HG02970 (cell line): ENCODE measurements around the gene CDC34.
A peak's percentile ranks its signal among the peaks of the same experiment; 100 is the strongest.

Source experiments
- ATAC-seq: cut with Tn5 transposase; IDR thresholded peaks from one replicate; pipeline ENCODE4 v1.9.1; 2021; ENCODE audit warnings: mild to moderate bottlenecking, moderate library complexity, moderate number of reproducible peaks; ENCODE audit not compliant: unreplicated experiment, low FRiP score

Gene CDC34

GRCh38 chr19:518598-519231, 12.8 kb upstream of the CDC34 start:
- ATAC-seq: no peak

GRCh38 chr19:519449-519865, 12.1 kb upstream of the CDC34 start:
- no peak for ATAC-seq

- no peak for ATAC-seq
These were observed 8.8 kb upstream of the CDC34 start for GRCh38 chr19:522726-523125.

- ATAC-seq: no peak
These were observed 7.4 kb upstream of the CDC34 start for GRCh38 chr19:524062-524674.

- ATAC-seq: no peak
These were observed 6.5 kb upstream of the CDC34 start for GRCh38 chr19:525029-525428.

- no peak for ATAC-seq
These were observed 5.6 kb upstream of the CDC34 start for GRCh38 chr19:525857-526419.

GRCh38 chr19:530134-531008, 1.2 kb upstream of the CDC34 start:
- no peak for ATAC-seq

GRCh38 chr19:531009-531752, 379 bp upstream of the CDC34 start:
- ATAC-seq: peak; percentile 67

- ATAC-seq: no peak
These were observed 1.2 kb downstream of the CDC34 start for GRCh38 chr19:532561-533363.

GRCh38 chr19:533364-534058, 2.0 kb downstream of the CDC34 start:
- no peak for ATAC-seq

GRCh38 chr19:534088-534487, 2.5 kb downstream of the CDC34 start:
- ATAC-seq: no peak

GRCh38 chr19:535017-535835, 3.7 kb downstream of the CDC34 start:
- no peak for ATAC-seq

GRCh38 chr19:536031-536880, 4.7 kb downstream of the CDC34 start:
- no peak for ATAC-seq

- ATAC-seq: no peak
These were observed 5.4 kb downstream of the CDC34 start for GRCh38 chr19:536881-537404.

GRCh38 chr19:538641-539428, 7.3 kb downstream of the CDC34 start:
- ATAC-seq: no peak

- no peak for ATAC-seq
These were observed 8.0 kb downstream of the CDC34 start for GRCh38 chr19:539429-540030.
